Islet of Langerhans (tissue), 1 donor: ENCODE results near the gene B3GNT2.
"Not testable (repeated sequence)": the region's sequence is repeated elsewhere in the genome, so short reads cannot be mapped to it uniquely, and the experiment has no call there.

ENCODE experiments used
- FAIRE-seq: peaks from one replicate; lab custom pipeline; 2011; peaks lifted over from hg19 to GRCh38; lab: Jason Lieb, UNC

Gene B3GNT2, protein sequence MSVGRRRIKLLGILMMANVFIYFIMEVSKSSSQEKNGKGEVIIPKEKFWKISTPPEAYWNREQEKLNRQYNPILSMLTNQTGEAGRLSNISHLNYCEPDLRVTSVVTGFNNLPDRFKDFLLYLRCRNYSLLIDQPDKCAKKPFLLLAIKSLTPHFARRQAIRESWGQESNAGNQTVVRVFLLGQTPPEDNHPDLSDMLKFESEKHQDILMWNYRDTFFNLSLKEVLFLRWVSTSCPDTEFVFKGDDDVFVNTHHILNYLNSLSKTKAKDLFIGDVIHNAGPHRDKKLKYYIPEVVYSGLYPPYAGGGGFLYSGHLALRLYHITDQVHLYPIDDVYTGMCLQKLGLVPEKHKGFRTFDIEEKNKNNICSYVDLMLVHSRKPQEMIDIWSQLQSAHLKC

DNA sequence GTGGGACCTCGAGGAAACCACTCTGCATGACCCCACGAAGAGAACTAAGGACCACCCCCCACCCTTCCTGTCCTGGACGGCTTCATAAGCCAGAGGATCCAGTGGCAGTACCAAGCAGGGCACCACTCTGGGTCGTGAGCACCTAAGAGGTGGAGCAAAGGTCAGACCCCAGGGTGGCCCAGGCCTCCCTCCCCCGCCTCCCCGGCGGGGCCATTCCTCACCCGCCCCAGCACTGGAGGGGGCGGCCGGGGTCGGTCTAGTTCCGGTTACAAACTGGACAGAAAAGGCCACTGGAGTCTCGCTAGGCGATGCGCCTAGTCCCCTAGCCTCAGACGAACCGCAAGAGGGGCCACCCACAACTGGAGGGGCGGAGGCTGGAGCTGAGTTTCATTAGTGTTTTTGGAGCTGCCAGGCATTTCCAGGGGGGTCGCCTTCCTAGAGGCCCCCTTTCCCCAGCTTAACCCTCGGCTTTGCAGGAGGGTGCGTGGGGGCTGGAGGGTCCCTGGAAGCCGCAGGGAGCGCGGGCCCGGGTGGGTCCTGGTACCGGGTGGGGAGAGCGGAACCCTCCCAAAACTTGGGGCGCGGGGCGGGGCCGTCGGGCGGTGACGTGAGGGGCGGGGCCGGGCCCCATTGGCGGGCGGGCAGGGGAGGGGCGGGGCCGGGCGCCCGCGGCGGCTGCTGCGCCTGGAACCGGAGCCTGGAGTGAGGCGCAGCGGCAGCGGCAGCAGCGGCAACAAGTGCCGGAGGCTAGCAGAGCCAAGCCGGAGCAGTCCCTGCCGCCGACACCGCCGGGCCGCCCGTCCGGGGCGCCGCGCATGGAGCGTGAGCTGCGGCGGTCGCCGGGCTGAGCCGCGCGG is at the start of gene B3GNT2:
TSS of gene B3GNT2 (plus strand) at position 695 of the 857 bp plus-strand sequence. CDS start 26,106 bp downstream, outside the sequence.
- no peak for FAIRE-seq

DNA sequence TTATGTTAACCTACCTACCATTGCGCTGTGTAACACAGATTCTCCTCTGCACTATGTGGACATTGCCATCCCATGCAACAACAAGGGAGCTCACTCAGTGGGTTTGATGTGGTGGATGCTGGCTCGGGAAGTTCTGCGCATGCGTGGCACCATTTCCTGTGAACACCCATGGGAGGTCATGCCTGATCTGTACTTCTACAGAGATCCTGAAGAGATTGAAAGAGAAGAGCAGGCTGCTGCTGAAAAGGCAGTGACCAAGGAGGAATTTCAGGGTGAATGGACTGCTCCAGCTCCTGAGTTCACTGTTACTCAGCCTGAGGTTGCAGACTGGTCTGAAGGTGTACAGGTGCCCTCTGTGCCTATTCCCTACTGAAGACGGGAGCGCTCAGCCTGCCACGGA is 49.1 kb upstream of the B3GNT2 start:
- FAIRE-seq, result not testable (repeated sequence)

DNA sequence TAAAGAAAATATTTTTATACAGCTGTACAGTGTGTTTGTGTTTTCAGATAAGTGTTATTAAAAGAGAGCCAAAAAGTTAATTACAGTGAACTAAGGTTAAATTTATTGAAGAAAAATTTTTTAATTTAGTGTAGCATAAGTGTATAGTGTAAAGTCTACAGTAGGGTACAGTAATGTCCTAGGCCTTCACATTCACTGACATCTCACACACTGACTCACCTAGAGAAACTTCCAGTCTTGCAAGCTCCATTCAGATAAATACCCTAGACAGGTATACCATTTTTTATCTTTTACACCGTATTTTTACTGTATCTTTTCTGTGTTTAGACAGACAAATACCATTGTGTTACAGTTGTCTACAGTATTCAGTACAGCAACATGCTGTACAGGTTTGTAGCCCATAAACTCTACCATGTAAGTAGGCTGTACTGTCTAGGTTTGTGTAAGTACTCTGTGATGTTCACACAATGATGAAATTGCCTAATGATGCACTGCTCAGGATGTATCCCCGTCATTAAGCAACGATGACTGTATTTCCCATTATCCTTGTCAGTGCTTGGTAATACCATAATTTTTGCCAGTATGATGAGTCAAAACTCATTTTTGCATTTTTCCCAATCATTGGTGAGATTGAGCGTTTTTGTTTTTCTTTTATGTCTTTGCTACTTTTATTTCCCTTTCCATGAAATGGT is 48.2 kb upstream of the B3GNT2 start:
- FAIRE-seq, result no peak

DNA sequence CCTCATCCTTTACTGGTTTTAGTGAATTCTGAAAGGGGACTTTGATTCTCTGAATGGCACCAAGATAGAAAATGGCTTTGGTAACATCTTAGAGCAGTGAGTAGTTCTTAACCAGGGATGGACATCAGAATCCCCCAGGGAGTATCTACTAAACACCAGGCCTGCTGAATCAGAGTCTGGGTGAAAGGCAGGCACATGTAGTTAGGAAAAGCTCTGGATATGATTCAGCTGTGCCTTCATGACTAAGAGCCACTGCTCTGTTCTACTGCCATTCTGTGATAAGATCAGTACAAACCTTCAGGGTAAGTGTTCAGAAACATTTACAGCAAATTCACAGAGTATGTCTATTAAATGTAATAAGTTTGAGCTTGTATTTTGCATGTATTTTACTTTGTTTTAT is 46.2 kb upstream of the B3GNT2 start:
- FAIRE-seq, result no peak

GRCh38 chr2:62150597-62151305 is 45.2 kb upstream of the B3GNT2 start:
- no peak for FAIRE-seq

DNA sequence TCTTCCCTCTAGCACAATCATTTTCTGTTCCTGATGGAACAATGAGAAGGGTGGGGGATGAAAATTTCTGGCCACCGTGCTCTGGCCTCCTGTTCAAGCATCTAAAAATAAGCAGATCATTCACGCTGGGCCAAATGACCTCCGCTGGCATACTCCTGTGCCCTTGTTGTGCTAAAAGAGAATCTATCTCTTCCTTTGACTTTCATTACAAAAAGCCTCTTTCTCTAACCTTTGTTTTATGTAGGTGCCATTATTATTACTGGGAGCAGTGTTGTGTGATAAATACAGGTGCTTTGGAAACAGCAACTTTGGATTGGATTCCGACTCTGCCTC is 44.6 kb upstream of the B3GNT2 start:
- FAIRE-seq, result no peak

DNA sequence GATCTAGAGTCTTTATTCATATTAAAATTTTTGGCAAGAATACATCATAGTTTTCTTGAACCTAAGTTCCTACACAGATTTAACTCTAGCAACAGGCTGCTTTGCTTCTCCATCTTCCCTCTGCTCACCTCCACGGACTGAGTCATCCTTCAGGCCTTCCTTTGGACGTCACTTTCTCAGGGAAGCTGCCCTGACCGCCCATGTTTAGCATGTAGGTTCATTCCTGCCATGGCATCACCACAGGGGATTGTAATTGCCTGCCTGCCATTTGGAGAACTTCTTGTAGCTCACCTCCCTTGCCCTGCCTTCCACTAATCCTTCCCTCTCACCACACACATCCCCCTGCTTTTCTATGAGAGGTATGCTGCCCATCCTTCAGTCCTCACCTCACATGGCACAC is 43.9 kb upstream of the B3GNT2 start:
- FAIRE-seq, result no peak

GRCh38 chr2:62156861-62157496 is 38.9 kb upstream of the B3GNT2 start:
- no peak for FAIRE-seq

GRCh38 chr2:62158444-62159121 is 37.3 kb upstream of the B3GNT2 start:
- FAIRE-seq, result no peak

GRCh38 chr2:62160691-62161090 is 35.2 kb upstream of the B3GNT2 start:
- not testable (repeated sequence) for FAIRE-seq

GRCh38 chr2:62163106-62163831 is 32.6 kb upstream of the B3GNT2 start:
- no peak for FAIRE-seq

DNA sequence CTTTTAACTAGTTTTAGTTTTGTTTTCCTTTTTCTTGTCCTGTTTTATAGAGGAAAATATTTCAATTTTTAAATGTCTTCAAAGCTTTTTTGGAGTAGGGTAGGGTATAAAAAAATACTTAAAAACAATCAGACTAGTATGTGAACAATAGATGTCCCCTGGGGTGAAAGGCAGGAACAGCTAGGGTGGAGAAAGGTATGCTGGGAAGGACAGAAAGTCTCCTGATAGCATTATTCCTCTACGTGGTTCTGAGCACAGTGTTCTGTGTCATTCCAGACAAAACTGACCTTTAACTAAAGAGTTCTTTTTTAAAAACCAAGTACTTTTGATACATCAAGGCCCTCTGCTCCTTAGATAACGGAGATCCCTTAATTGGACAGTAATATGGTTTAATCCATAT is 32.1 kb upstream of the B3GNT2 start:
- FAIRE-seq, result no peak

DNA sequence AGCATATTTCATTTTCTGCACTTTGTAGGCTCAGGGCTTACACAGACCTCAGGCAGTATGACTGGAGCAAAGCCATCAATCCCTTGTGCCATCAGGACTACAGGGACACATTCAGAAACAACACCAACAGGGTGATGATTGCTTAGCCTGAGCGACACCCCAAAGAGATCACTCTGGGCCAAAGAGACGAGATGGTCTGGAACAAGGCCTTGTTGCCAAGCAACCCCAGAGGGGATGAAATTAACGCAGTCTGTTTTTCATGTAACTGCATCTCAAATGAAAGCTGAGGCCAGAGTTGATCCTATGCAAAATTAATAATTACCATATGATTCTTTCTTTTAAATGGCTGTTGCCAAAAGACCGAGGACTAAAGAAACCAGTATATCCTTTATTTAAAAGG is 20.2 kb upstream of the B3GNT2 start:
- FAIRE-seq, result no peak

DNA sequence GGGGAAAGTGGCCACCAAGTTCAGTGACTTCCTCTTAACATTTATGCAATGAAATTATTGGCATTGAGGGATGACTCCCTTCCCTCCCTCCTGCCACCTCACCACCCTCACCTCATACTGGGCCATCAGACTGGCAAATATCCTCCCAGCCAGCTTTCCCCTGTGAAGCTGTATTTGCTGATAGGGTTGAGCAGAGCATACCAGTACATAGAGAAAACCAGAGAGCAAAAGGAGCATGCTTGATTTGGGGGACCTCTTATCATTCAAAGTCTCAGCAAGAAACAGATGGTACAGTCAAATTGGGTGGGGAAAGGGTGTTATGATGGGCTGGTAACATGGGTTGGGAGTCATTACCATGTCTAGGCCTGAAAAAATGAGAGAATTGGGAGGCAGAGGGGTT is 19.1 kb upstream of the B3GNT2 start:
- FAIRE-seq, result no peak

- FAIRE-seq, result no peak
These were observed 18.4 kb upstream of the B3GNT2 start for GRCh38 chr2:62177392-62178049.

DNA sequence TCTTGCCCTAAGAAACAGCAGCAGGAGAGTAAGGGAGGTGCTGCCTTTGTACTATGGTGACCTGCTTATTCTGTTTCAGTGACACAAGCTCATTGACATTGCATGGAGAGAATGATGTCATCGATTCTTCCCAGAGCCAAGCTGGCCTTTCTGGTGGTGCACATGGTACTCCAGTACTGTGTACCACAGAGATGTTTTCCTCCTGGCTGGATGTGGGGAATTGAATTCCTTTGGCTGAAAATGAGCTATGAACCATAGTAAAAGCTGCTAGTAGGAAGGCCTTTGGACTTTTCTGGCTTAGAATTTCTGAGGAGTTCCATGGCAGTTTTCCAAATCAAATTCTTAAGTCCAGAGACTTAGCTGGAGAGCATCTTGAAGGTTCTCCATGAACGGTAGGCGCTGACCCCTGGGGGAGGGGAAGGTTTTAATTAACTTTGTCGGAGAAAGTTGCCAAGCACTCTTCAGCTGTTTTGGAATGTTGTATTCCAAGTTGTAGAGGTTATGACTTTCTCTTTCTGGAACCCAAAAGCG is 17.1 kb upstream of the B3GNT2 start:
- FAIRE-seq, result no peak

DNA sequence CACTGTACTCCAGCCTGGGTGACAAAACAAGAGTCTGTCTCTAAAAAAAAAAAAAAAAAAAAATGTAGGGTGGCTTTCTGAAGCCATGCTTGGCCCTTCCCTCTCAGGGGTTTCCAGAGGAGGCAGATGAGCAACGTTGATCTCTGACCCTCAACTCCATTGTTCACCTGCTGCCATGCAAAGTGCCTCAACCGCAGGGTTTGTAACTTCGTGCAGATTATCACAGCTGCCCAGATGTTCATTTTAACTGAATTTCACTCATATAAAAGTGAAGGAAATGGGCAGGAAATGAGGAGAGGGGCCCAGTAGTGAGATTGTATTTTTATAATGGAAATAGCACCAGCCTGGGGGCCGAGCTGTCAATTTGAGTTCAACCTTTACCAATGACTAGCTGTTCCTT is 14.9 kb upstream of the B3GNT2 start:
- no peak for FAIRE-seq

DNA sequence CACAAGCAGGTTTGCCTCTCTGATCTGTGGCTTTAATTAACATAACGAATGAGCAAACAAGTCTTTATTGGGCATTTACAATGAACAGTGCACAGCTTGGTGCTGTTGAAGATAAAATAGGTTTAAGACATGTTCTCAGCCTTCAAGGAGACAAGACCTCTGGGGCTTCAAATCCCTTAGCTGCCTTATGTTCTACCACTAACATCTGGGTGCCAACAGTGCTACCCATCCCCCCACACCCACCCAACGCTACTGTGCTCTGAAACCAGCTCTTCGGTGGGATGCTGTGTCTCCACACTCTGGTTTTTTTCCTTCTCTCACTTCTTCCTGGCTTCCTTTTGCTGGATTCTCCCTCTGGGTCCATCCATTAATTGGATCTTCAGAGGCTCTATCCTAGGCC is 14.1 kb upstream of the B3GNT2 start:
- no peak for FAIRE-seq

DNA sequence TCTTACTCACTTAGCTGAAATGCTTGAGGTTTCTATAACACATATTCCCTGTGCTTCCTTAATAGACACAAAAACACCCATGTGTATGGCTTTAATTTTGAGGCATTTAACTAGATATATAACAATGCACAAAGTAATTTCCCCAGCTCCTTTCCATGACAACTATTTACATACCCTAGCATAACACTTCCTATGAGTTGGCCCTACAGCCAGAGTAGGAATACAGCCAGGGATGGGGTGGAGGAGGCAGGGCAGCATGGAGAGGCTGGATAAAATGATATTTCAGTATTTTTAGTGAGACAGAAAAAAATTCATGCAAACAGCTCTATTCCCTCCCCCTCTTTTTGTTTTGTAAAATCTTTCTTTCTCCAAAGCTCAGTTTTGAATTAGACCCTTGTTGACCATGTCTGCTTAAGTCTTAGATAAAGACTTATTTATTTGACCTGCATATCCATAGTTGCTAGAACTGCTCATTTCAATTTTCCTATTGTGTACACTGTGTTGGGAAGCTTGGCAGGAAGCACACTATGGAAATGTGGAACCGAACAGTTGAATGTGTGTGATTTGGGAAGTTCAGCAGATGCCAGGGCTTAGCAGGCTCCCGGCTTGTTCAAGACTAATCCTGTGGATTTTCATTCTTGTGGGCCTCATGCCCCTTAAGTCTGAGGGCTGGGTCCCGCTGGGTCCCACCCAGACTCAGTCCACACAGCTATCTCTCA is 11.2 kb upstream of the B3GNT2 start:
- no peak for FAIRE-seq
